A673 (cell line): ENCODE data around the gene PRKAG2. TPM values are rescaled to one million over a fixed set of nuclear protein-coding genes. Genes with fewer than 3 reads are reported as not detected.

Experiments
- BruUV-seq: library from RNA; stranded (reverse); fragments of 400-500 nt; replicated peaks from 2 replicates; lab custom pipeline; 2021; lab: Mats Ljungman, UMichigan
- CTCF ChIA-PET: fragments of 300-600 bp; sonication (Branson Sonifier 250); formaldehyde crosslinking; loops from one replicate; lab custom pipeline; 2022; ENCODE audit warnings: antibody characterized with exemption; lab: Charles Lee
- POLR2A ChIA-PET: fragments of 300-600 bp; sonication (Branson Sonifier 250); formaldehyde crosslinking; loops from one replicate; lab custom pipeline; 2022; ENCODE audit warnings: antibody characterized with exemption; ENCODE audit not compliant: low non-redundant PET; lab: Charles Lee
- DNase-seq: peaks from one replicate; pipeline ENCODE4 v3.0.0-alpha.2; 2015; ENCODE audit warnings: low spot score
- H3K27ac ChIP-seq: fragments of 200-600 bp; sonication (generic); 2 replicates; pipeline ENCODE4 v1.5.1; 2016; ENCODE audit warnings: mixed run types, low read depth, mild to moderate bottlenecking, mixed read lengths, antibody characterized with exemption, low read length; ENCODE audit not compliant: poor library complexity, severe bottlenecking
- H3K27me3 ChIP-seq: fragments of 200-600 bp; sonication (generic); replicated peaks from 2 replicates; pipeline ENCODE4 v1.6.1; 2017; ENCODE audit warnings: mixed run types, low read depth, mild to moderate bottlenecking, mixed read lengths, antibody characterized with exemption, low read length; ENCODE audit not compliant: insufficient read depth, poor library complexity
- H3K36me3 ChIP-seq: fragments of 200-600 bp; sonication (generic); 2 replicates; pipeline ENCODE4 v1.6.1; 2016; ENCODE audit warnings: mixed run types, mild to moderate bottlenecking, mixed read lengths, antibody characterized with exemption, low read length; ENCODE audit not compliant: insufficient read depth, poor library complexity, severe bottlenecking
- H3K4me1 ChIP-seq: fragments of 200-600 bp; sonication (generic); 2 replicates; pipeline ENCODE4 v1.6.1; 2017; ENCODE audit warnings: mixed run types, mild to moderate bottlenecking, mixed read lengths, antibody characterized with exemption, low read length; ENCODE audit not compliant: insufficient read depth, poor library complexity, severe bottlenecking
- H3K4me3 ChIP-seq: fragments of 200-600 bp; sonication (generic); 2 replicates; pipeline ENCODE4 v1.5.1; 2016; ENCODE audit warnings: low read depth, mixed run types, mild to moderate bottlenecking, mixed read lengths, low read length; ENCODE audit not compliant: poor library complexity, severe bottlenecking
- H3K9me3 ChIP-seq: fragments of 200-600 bp; sonication (generic); 2 replicates; pipeline ENCODE4 v1.6.1; 2016; ENCODE audit warnings: mixed run types, low read depth, mild to moderate bottlenecking, mixed read lengths, antibody characterized with exemption, low read length; ENCODE audit not compliant: poor library complexity, severe bottlenecking
- EZH2 ChIP-seq: fragments of 200-600 bp; sonication (generic); IDR thresholded peaks from 2 replicates; pipeline ENCODE4 v1.6.1; 2017; ENCODE audit warnings: borderline replicate concordance, low read depth, mild to moderate bottlenecking, mixed read lengths, antibody characterized with exemption, low read length; ENCODE audit not compliant: poor library complexity, severe bottlenecking
- intact Hi-C: fragments of 100-400 bp; cut with micrococcal nuclease; formaldehyde crosslinking; loops from one replicate; pipeline ENCODE4 v1.10.0; 2022; ENCODE audit not compliant: unreplicated experiment
- total RNA-seq: library from RNA; stranded (reverse); gene quantifications from 2 replicates; pipeline ENCODE4 v1.2.3, GENCODE V29; 2021
- TF ChIP-seq, protein P1 (sequence below): fragments of 300-800, 200-600 bp; sonication (generic); conservative IDR thresholded peaks from 2 replicates; pipeline ENCODE4 v1.5.1; 2017; ENCODE audit warnings: low read depth, mild to moderate bottlenecking, antibody characterized with exemption, low read length, moderate library complexity, mixed read lengths

The PRKAG2 gene
- total RNA-seq, 1 experiment from 2014 or later, result 11.6 TPM

DNA sequence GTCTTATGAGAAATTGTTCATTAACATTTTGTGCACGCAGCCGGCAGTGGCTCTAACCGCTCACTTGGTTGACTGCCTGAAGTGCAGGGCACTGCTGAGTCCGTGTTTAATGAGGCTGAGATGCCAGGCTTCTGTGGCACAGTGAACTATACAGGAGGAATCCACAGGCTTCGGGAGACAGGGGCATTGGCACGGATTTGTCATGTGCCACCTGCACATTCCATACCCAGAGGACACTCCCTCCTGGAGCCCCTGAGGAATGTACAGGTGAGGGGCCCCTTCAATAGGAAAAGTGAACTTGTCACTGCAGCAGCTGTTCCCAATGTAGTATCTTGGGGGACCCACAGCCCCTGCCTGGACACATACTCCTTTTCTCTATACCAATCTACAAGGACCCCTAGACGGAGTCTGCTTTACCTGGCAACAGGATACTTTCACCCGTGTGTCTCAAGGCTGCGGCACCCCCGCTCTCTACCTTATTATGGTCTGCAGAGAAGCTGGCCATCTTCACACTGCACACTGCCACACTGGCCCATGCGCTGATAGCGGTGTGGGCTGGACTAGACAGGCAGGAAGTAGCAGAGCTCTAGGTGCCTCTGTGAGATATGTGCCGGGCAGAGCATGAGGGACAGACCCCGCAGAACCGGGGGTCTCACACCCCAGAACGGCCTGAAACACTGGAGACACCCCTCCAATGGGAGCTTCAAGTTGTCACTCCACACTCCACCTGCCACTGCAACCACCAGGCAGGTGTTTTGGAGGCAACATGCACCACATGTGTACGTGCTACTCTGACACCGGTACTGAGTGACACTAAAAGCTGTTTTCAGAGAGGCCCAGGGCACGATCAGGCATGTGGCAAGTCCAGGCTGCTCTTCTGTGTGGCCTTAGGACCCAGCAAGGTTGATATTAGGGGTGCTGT, 285.8 kb downstream of the PRKAG2 start:
- Histone ChIP-seq H3K4me3 (no peak overlapping the region), H3K27ac (no peak overlapping the region), H3K36me3 (no peaks in the 10 kb centered on the region), H3K4me1 (no peaks in the 10 kb centered on the region), H3K9me3 (no peaks in the 10 kb centered on the region), H3K27me3 (no peaks in the 10 kb centered on the region)
- intact Hi-C loops, result no loop called here
- TF ChIP-seq EZH2, result no peak
- TF ChIP-seq, protein P1, sequence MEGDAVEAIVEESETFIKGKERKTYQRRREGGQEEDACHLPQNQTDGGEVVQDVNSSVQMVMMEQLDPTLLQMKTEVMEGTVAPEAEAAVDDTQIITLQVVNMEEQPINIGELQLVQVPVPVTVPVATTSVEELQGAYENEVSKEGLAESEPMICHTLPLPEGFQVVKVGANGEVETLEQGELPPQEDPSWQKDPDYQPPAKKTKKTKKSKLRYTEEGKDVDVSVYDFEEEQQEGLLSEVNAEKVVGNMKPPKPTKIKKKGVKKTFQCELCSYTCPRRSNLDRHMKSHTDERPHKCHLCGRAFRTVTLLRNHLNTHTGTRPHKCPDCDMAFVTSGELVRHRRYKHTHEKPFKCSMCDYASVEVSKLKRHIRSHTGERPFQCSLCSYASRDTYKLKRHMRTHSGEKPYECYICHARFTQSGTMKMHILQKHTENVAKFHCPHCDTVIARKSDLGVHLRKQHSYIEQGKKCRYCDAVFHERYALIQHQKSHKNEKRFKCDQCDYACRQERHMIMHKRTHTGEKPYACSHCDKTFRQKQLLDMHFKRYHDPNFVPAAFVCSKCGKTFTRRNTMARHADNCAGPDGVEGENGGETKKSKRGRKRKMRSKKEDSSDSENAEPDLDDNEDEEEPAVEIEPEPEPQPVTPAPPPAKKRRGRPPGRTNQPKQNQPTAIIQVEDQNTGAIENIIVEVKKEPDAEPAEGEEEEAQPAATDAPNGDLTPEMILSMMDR, result no peak
- BruUV-seq, result no TSS peak
- DNase-seq, result no peak
- ChIA-PET POLR2A (no interaction called here), CTCF (no interaction called here)

DNA sequence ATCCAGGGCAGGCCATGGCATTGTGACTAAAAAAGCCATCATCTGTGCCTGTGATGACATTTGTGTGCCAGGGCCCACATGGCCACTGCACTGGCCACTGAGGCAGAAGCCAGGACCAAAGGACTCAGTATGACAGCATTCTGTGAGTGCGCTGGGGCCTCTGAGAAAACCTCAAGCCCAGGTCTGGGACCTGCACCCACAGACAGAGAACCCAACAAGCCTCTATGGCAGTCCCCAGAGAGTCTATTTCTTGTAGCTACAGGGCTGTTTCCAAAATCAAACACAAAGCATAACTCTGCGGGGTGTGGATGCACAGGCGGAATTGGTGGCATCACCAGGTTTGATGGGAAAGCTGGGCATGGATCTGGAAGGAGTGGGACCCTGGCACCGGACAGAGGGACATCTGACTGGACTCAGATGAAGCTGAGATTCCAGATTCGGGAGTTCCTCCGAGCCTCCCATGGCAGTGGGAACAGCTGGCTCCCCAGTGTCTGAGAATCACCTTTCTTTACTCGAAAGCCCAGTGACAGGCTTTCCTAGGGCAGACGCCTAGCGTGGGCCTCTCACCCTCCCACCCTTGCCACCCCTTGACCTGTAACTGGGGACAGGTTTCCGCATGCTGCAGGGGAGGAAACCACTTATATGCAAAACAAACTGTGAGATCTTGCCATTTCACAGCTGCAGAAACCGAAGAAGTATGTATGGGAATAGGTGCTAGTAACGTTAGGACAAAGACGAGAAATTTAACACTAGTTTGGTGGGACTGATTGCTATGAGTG, 286.7 kb downstream of the PRKAG2 start:
- Histone ChIP-seq H3K36me3 (no peaks in the 10 kb centered on the region), H3K4me3 (no peak overlapping the region), H3K9me3 (no peaks in the 10 kb centered on the region), H3K27ac (no peak overlapping the region), H3K4me1 (no peaks in the 10 kb centered on the region), H3K27me3 (no peaks in the 10 kb centered on the region)
- DNase-seq, result no peak
- TF ChIP-seq, protein P1, result no peak
- no peak for TF ChIP-seq EZH2
- CTCF ChIA-PET, result no interaction called here
- no TSS peak for BruUV-seq
- POLR2A ChIA-PET, result no interaction called here
- intact Hi-C loops, result no loop called here

DNA sequence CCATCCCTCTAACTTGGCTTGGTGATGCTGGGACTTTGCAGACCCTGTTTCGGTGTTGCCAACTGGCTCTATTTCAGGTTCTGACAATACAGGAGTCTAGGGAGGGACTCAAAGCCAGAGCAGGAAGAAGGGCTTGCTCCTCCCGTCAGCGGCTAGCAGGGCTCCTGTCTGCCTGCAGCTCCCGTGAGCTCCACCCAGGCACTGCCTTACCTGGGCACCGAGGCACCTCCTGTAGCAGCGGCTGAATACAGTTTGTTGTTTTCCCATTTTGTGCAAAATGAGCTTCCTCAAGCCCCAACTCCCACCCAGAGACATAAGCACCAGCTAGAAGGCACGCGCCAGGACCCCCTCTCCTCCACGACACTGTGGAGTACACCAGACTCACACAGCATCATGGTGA, 287.9 kb downstream of the PRKAG2 start:
- no peaks in the 10 kb centered on the region for H3K4me1 ChIP-seq
- TF ChIP-seq, protein P1, result no peak
- TF ChIP-seq EZH2, result no peak
- H3K27me3 ChIP-seq, result no peaks in the 10 kb centered on the region
- no peaks in the 10 kb centered on the region for H3K36me3 ChIP-seq
- no peak overlapping the region for H3K27ac ChIP-seq
- DNase-seq, result no peak
- intact Hi-C loops, result no loop called here
- no peaks in the 10 kb centered on the region for H3K9me3 ChIP-seq
- no TSS peak for BruUV-seq
- CTCF ChIA-PET, result no interaction called here
- POLR2A ChIA-PET, result no interaction called here
- no peak overlapping the region for H3K4me3 ChIP-seq
